Erythroblast (primary cell): ENCODE data around the gene FIBCD1.
"Not testable (repeated sequence)": the region's sequence is repeated elsewhere in the genome, so short reads cannot be mapped to it uniquely, and the experiment has no call there.

Source experiments
- DNase-seq, 2 experiments: peaks; one replicate each; lab custom pipeline; 2025; lab: John Stamatoyannopoulos, UW
- GATA1 ChIP-seq: IDR thresholded peaks from 2 replicates; pipeline ENCODE4 v1.6.1; 2011; ENCODE audit warnings: low read depth, mild to moderate bottlenecking, control low read depth, low read length, moderate library complexity
- POLR2A ChIP-seq: IDR thresholded peaks from 2 replicates; pipeline ENCODE4 v1.6.1; 2011; ENCODE audit warnings: mild to moderate bottlenecking, low read length

The FIBCD1 gene

GRCh38 chr9:130911254-130912049 lies 27.6 kb downstream of the FIBCD1 start:
- DNase-seq, result no peak
- no peak for TF ChIP-seq POLR2A

GRCh38 chr9:130910670-130911069 lies 28.4 kb downstream of the FIBCD1 start:
- not testable (repeated sequence) for DNase-seq

GRCh38 chr9:130910041-130910440 lies 29.0 kb downstream of the FIBCD1 start:
- DNase-seq, result not testable (repeated sequence)

- no peak for DNase-seq
- TF ChIP-seq POLR2A (no peak), GATA1 (no peak)
Observed at GRCh38 chr9:130908878-130909355, 30.1 kb downstream of the FIBCD1 start.

GRCh38 chr9:130908146-130908877 lies 30.7 kb downstream of the FIBCD1 start:
- TF ChIP-seq POLR2A, result no peak
- TF ChIP-seq GATA1, result no peak
- DNase-seq, result no peak

GRCh38 chr9:130906735-130907416 lies 32.2 kb downstream of the FIBCD1 start:
- TF ChIP-seq GATA1, result no peak
- no peak for TF ChIP-seq POLR2A
- no peak for DNase-seq

- TF ChIP-seq GATA1 (no peak), POLR2A (no peak)
- DNase-seq, result no peak
Observed at GRCh38 chr9:130905902-130906734, 32.9 kb downstream of the FIBCD1 start.

GRCh38 chr9:130905125-130905901 lies 33.7 kb downstream of the FIBCD1 start:
- TF ChIP-seq POLR2A (no peak), GATA1 (no peak)
- no peak for DNase-seq

GRCh38 chr9:130904070-130905044 lies 34.7 kb downstream of the FIBCD1 start:
- TF ChIP-seq GATA1 (no peak), POLR2A (no peak)
- DNase-seq, result no peak

GRCh38 chr9:130903194-130904069 lies 35.6 kb downstream of the FIBCD1 start:
- no peak for DNase-seq
- TF ChIP-seq POLR2A (no peak), GATA1 (no peak)
